GM21737 (cell line): ENCODE data around the gene ANKK1.

Source experiments
- ATAC-seq: cut with Tn5 transposase; IDR thresholded peaks from one replicate; pipeline ENCODE4 v1.9.1; 2021; ENCODE audit warnings: mild to moderate bottlenecking, moderate library complexity; ENCODE audit not compliant: unreplicated experiment

The ANKK1 gene

GRCh38 chr11:113376156-113376555 is 11.4 kb upstream of the ANKK1 start:
- no peak for ATAC-seq

- no peak for ATAC-seq
Observed at GRCh38 chr11:113377681-113378412, 9.7 kb upstream of the ANKK1 start.

GRCh38 chr11:113378692-113379091 is 8.9 kb upstream of the ANKK1 start:
- no peak for ATAC-seq

- no peak for ATAC-seq
Observed at GRCh38 chr11:113382121-113382520, 5.5 kb upstream of the ANKK1 start.

GRCh38 chr11:113384551-113384950 is 3.0 kb upstream of the ANKK1 start:
- ATAC-seq: no peak

GRCh38 chr11:113385749-113386148 is 1.8 kb upstream of the ANKK1 start:
- ATAC-seq: no peak

- ATAC-seq: no peak
Observed at GRCh38 chr11:113386866-113387265, 713 bp upstream of the ANKK1 start.

- no peak for ATAC-seq
Observed at GRCh38 chr11:113389272-113389671, 1.7 kb downstream of the ANKK1 start.

- ATAC-seq: no peak
Observed at GRCh38 chr11:113392236-113392921, 4.8 kb downstream of the ANKK1 start.

GRCh38 chr11:113393501-113393985 is 6.0 kb downstream of the ANKK1 start:
- no peak for ATAC-seq

- no peak for ATAC-seq
Observed at GRCh38 chr11:113394919-113395318, 7.3 kb downstream of the ANKK1 start.

- no peak for ATAC-seq
Observed at GRCh38 chr11:113395782-113396336, 8.3 kb downstream of the ANKK1 start.

- ATAC-seq: no peak
Observed at GRCh38 chr11:113396690-113397089, 9.1 kb downstream of the ANKK1 start.

GRCh38 chr11:113397212-113397611 is 9.6 kb downstream of the ANKK1 start:
- no peak for ATAC-seq

- ATAC-seq: no peak
Observed at GRCh38 chr11:113397821-113398220, 10.2 kb downstream of the ANKK1 start.

- no peak for ATAC-seq
Observed at GRCh38 chr11:113398669-113399430, 11.3 kb downstream of the ANKK1 start.

- ATAC-seq: no peak
Observed at GRCh38 chr11:113400631-113401230, 13.2 kb downstream of the ANKK1 start.

GRCh38 chr11:113401718-113402117 is 14.1 kb downstream of the ANKK1 start:
- ATAC-seq: no peak

- no peak for ATAC-seq
Observed at GRCh38 chr11:113404859-113405430, 17.4 kb downstream of the ANKK1 start.

- ATAC-seq: no peak
Observed at GRCh38 chr11:113405724-113406478, 18.3 kb downstream of the ANKK1 start.
